ENCODE measurements around the gene NPB. TPM values are rescaled to one million over a fixed set of nuclear protein-coding genes. Genes with fewer than 3 reads are reported as not detected.

Gene NPB
- total and polyA plus RNA-seq, 2 of the 8 experiments (the other 6 are each of a cell fraction or from before 2014, with no cell fraction given) = 1.5 to 2.5 TPM

DNA sequence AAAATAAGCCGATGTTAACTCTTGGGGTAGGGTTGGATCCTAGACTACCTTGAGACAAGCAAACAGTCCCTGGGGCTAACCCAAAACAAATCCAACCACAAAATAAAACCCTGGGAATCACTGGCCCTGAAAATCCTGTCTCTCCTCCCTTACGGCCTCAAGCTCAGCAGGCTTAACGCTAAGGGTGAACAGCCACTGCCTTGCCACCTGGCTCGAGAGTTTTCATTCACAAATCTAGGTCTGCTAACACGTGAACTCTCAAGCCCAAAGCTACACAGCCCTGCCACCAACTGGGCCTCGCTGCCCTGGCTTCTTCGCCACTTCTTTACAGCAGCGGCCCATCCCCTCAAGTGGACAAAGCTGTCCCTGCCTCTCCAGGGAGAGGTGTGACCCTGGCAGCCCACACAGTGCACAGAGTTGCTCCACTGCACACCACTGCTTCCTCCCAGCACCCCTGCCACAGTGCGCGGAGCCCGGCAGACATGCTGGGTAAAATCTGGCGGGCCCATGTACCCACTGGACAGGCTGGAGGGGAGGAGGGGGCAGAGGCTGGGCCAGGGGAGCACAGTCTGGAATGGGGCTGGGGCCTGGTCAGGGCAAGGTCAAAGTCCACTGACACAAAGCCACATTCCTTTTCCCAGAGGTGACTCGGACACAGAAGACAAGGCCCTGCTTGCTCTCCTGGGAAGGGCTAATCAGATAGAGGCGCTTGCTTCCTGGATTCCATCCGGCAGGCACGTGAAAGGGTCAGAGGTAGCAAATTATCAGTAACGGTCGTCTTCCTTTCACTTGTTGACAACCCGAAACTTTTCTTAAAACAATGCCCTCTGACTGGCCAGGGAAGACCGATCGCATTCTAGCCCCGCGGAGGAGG is 8.2 kb downstream of the NPB start:
- no peak overlapping the region for H3K56ac ChIP-seq (replicated peaks; ENCODE audit: insufficient read length, low read depth, low read length)

More for the DNA sequence above, 8.2 kb downstream of the NPB start:
- Histone ChIP-seq H4K20me1 (replicated peaks in 1 of 2; ENCODE audit: control insufficient read depth in 1 of 2, insufficient read depth in 2 of 2, low read length in 2 of 2) (peaks cover 3 to 40% of the 10 kb centered on the region in 2 experiments), H2AK5ac (ENCODE audit: low read depth, low read length) (no peak overlapping the region), H2BK12ac (ENCODE audit: low read depth, low read length) (no peak overlapping the region; the same call in 1 of the 2 replicates), H3K79me1 (ENCODE audit: low read depth, low read length) (peaks cover 2% of the 10 kb centered on the region; the same call in 1 of the 2 replicates), H2BK5ac (ENCODE audit: low read depth, low read length) (no peak overlapping the region), H3K9ac (replicated peaks in 1 of 4; ENCODE audit: extremely low read depth in 1 of 4, low read depth in 3 of 4, low read length in 3 of 4) (peak overlapping the region in 1 of 4 experiments; percentile 42; a peak in 2 of 7 replicates), H3K27ac (ENCODE audit: low read depth, low read length) (no peak overlapping the region), H3K23ac (ENCODE audit: insufficient read length) (no peak overlapping the region), H2BK120ac (replicated peaks; ENCODE audit: low read depth, low read length) (no peak overlapping the region), H3K27me3 (replicated peaks in 1 of 4; ENCODE audit: control insufficient read depth in 3 of 4, extremely low read depth in 1 of 4, insufficient read depth in 3 of 4, low read length in 3 of 4) (peaks cover 0 to 4% (median 2%) of the 10 kb centered on the region in 4 experiments; a peak in 2 of 7 replicates), H3K4ac (replicated peaks; ENCODE audit: insufficient read length, low read depth, low read length) (no peak overlapping the region), H3K4me2 (ENCODE audit: insufficient read depth in 1 of 2, low read depth in 2 of 2, low read length in 2 of 2) (peak overlapping the region; percentile 68 to 91), H3K36me3 (ENCODE audit: control insufficient read depth in 2 of 4, insufficient read depth in 4 of 4, low read length in 3 of 4) (peaks cover 8 to 21% (median 18%) of the 10 kb centered on the region in 4 experiments), H3K9me3 (ENCODE audit: insufficient read depth in 2 of 2, low read depth in 1 of 2, low read length in 1 of 2) (no peaks in the 10 kb centered on the region), H4K91ac (replicated peaks; ENCODE audit: insufficient read length, low read length) (no peak overlapping the region), H3K18ac (ENCODE audit: extremely low read depth, low read length) (0 out of 2 replicates have a peak overlapping the region, but pooled peaks have one; percentile 60), H4K8ac (ENCODE audit: extremely low read depth, insufficient read depth, low read length) (no peak overlapping the region), H4K5ac (ENCODE audit: insufficient read length, low read depth, low read length) (no peak overlapping the region), H3K4me1 (replicated peaks in 1 of 4; ENCODE audit: control insufficient read depth in 3 of 4, insufficient read depth in 4 of 4, low read length in 3 of 4) (peaks cover 0 to 10% (median 5%) of the 10 kb centered on the region in 4 experiments; a peak in 3 of 7 replicates), H2BK15ac (ENCODE audit: low read length) (peak overlapping the region; percentile 61; the same call in 1 of the 2 replicates), H2BK20ac (ENCODE audit: low read length) (no peak overlapping the region), H3K79me2 (ENCODE audit: control insufficient read depth in 1 of 2, insufficient read depth in 2 of 2, low read length in 2 of 2) (no peaks in the 10 kb centered on the region), H2AFZ (ENCODE audit: low read length) (no peak overlapping the region), H3K4me3 (ENCODE audit: extremely low read depth in 1 of 4, insufficient read depth in 2 of 4, low read depth in 3 of 4, low read length in 4 of 4) (peak overlapping the region; percentile 45 to 88 (median 70)), H3K14ac (ENCODE audit: insufficient read length) (no peak overlapping the region), H3K23me2 (ENCODE audit: low read depth, low read length) (peaks cover 6% of the 10 kb centered on the region; the same call in 1 of the 2 replicates)
- WGBS, 2 experiments (ENCODE audit: extremely low coverage in 1 of 2, insufficient coverage in 1 of 2, insufficient read length in 1 of 2, insufficient replicate concordance in 2 of 2, low coverage in 1 of 2, low lambda C conversion rate in 2 of 2, missing lambda C conversion rate in 1 of 2) = 59% methylated on average over 23 of the region's 23 CpGs; no CpG with 5 or more reads in 1 of the 2 experiments
- ChIA-PET POLR2A (ENCODE audit: partially characterized antibody) (interaction anchor here (0.7 to 8.7 kb wide), 8 partner anchors 9 to 120 kb away, joined by 3 to 135 read pairs (median 4); partner anchors contain the start of gene MAFG), CTCF (ENCODE audit: partially characterized antibody) (interaction anchor here (0.9 to 1.7 kb wide), 5 partner anchors 29 to 121 kb away, joined by 3 to 7 read pairs (median 3); no protein-coding TSS in a partner anchor)
- DNase-seq (ENCODE audit: low read depth in 1 of 2, low spot score in 2 of 2) = no peak
- TF ChIP-seq SIN3A (conservative IDR thresholded peaks at IDR 0.05 in 1 of 2, IDR thresholded peaks at IDR 0.05 in 1 of 2; ENCODE audit: low read depth in 1 of 2, low read length in 2 of 2) (0 out of 4 replicates have a peak, but pooled peaks have one; percentile 11 to 23), CBX5 (IDR thresholded peaks at IDR 0.05; ENCODE audit: low read depth, low read length) (no peak), CEBPB (IDR thresholded peaks at IDR 0.05; ENCODE audit: low read depth, low read length) (no peak), SRF (IDR thresholded peaks at IDR 0.05; ENCODE audit: low read depth, low read length) (no peak), TEAD4 (IDR thresholded peaks at IDR 0.05; ENCODE audit: low read depth, low read length) (no peak), SIRT6 (IDR thresholded peaks at IDR 0.05; ENCODE audit: low read length) (no peak), SAP30 (IDR thresholded peaks at IDR 0.05; ENCODE audit: insufficient read depth, insufficient replicate concordance, low read length) (no peak), ASH2L (IDR thresholded peaks at IDR 0.05; ENCODE audit: low read length) (peak; percentile 10)
- FAIRE-seq = no peak
